MCF 10A (cell line): Measurements from ENCODE around the gene CADM4. TPM values are rescaled to one million over a fixed set of nuclear protein-coding genes. Genes with fewer than 3 reads are reported as not detected.
"Not testable (repeated sequence)": the region's sequence is repeated elsewhere in the genome, so short reads cannot be mapped to it uniquely, and the experiment has no call there.

ENCODE experiments used
- BruUV-seq: library from RNA; stranded (reverse); fragments of 400-500 nt; replicated peaks from 2 replicates; lab custom pipeline; 2021; lab: Mats Ljungman, UMichigan
- CTCF ChIA-PET: fragments of 300-600 bp; sonication (Branson Sonifier 250); formaldehyde crosslinking; extraction: SDS; loops from one replicate; lab custom pipeline; 2021; ENCODE audit warnings: antibody characterized with exemption, inconsistent platforms; lab: Yijun Ruan, JAX
- POLR2A ChIA-PET: fragments of 300-600, 350-650 bp; sonication (Branson Sonifier 250); formaldehyde crosslinking; extraction: SDS; loops from one replicate; lab custom pipeline; 2020; ENCODE audit warnings: antibody characterized with exemption, inconsistent platforms; lab: Yijun Ruan, JAX
- DNase-seq: peaks from one replicate; pipeline ENCODE4 v3.0.0-alpha.2; 2018; ENCODE audit not compliant: unreplicated experiment
- H3K27ac Mint-ChIP-seq: one replicate; pipeline ENCODE4 v1.8.0; 2022; ENCODE audit warnings: mild to moderate bottlenecking, low read depth, mixed read lengths; ENCODE audit not compliant: unreplicated experiment
- H3K27me3 Mint-ChIP-seq: one replicate; pipeline ENCODE4 v1.8.0; 2022; ENCODE audit warnings: mixed read lengths; ENCODE audit not compliant: insufficient read depth, unreplicated experiment
- H3K36me3 Mint-ChIP-seq: one replicate; pipeline ENCODE4 v1.8.0; 2022; ENCODE audit warnings: mild to moderate bottlenecking, moderate library complexity, mixed read lengths; ENCODE audit not compliant: insufficient read depth, unreplicated experiment
- H3K4me1 Mint-ChIP-seq: one replicate; pipeline ENCODE4 v1.8.0; 2022; ENCODE audit warnings: mixed read lengths; ENCODE audit not compliant: insufficient read depth, unreplicated experiment
- H3K4me3 Mint-ChIP-seq: one replicate; pipeline ENCODE4 v1.8.0; 2022; ENCODE audit warnings: mild to moderate bottlenecking, moderate library complexity, mixed read lengths; ENCODE audit not compliant: unreplicated experiment
- H3K9me3 Mint-ChIP-seq: one replicate; pipeline ENCODE4 v1.8.0; 2022; ENCODE audit warnings: mixed read lengths; ENCODE audit not compliant: unreplicated experiment
- intact Hi-C: fragments of 100-400 bp; cut with micrococcal nuclease; formaldehyde crosslinking; loops from 2 replicates; pipeline ENCODE4 v1.14.1; 2022
- total RNA-seq: library from RNA; stranded (reverse); gene quantifications from 2 replicates; pipeline ENCODE4 v1.2.3, GENCODE V29; 2022
- TF ChIP-seq, protein P1 (sequence below): fragments of 200-600 bp; IDR thresholded peaks from one replicate; pipeline ENCODE4 v1.8.0; 2022; ENCODE audit warnings: antibody characterized with exemption, mild to moderate bottlenecking; ENCODE audit not compliant: unreplicated experiment

The CADM4 gene
- total RNA-seq, 1 experiment from 2014 or later, result 3.2 TPM

DNA sequence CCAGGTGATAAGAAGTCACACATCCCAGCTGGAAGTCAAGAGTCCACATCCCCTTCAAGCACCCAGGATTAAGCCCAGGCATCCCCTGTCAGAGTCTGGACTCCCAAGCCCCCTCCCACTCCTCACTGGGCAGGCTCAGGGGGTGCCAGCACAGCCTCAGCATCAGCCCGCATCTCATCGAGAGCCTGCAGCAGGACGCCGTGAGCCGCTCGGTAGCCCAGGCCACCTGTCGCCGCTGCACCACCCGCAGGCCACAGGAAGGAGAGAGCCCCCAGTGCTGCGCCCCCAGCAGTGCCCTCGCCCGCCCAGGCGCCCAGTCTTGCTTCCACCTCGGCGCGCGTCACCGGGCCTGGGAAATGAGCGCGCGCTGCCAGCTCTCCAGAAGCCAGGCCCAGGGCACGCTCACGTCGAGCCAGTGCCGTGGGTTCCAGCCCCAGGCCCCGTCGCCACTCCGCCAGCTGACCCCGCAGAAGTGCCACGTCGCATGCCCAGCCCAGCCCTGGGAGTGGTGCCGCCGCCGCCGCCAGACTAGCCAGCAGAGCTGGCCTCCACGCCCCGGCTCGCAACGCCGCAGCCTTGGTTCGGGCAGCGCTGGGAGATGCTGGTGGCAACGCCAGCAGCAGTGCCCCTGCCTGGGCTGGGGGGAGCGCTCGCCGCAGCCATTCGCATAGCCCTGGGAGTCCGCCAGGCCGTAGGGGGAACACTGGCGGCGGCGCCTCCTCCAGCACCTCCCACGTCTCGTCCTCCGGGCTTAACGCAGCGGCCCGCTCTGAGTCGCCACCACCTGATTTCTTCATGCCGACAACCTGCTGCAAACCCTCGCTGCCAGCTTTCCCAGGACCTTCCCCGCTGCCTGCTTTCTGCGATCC lies 47.5 kb downstream of the CADM4 start:
- no peaks in the 10 kb centered on the region for H3K27me3 Mint-ChIP-seq
- no peak overlapping the region for H3K4me3 Mint-ChIP-seq
- no TSS peak for BruUV-seq
- peaks cover 10% of the 10 kb centered on the region for H3K4me1 Mint-ChIP-seq
- ChIA-PET CTCF (interaction anchor here (1.0 kb wide), 1 partner anchor 60 kb away, joined by 3 read pairs; no protein-coding TSS in a partner anchor), POLR2A (interaction anchor here (0.6 kb wide), 1 partner anchor 76 kb away, joined by 3 read pairs; no protein-coding TSS in a partner anchor)
- DNase-seq, result no peak
- intact Hi-C loops, result no loop called here
- H3K27ac Mint-ChIP-seq, result peak overlapping the region; percentile 52
- TF ChIP-seq, protein P1, sequence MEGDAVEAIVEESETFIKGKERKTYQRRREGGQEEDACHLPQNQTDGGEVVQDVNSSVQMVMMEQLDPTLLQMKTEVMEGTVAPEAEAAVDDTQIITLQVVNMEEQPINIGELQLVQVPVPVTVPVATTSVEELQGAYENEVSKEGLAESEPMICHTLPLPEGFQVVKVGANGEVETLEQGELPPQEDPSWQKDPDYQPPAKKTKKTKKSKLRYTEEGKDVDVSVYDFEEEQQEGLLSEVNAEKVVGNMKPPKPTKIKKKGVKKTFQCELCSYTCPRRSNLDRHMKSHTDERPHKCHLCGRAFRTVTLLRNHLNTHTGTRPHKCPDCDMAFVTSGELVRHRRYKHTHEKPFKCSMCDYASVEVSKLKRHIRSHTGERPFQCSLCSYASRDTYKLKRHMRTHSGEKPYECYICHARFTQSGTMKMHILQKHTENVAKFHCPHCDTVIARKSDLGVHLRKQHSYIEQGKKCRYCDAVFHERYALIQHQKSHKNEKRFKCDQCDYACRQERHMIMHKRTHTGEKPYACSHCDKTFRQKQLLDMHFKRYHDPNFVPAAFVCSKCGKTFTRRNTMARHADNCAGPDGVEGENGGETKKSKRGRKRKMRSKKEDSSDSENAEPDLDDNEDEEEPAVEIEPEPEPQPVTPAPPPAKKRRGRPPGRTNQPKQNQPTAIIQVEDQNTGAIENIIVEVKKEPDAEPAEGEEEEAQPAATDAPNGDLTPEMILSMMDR, result no peak
- peaks cover 44% of the 10 kb centered on the region for H3K36me3 Mint-ChIP-seq
- H3K9me3 Mint-ChIP-seq, result no peaks in the 10 kb centered on the region

DNA sequence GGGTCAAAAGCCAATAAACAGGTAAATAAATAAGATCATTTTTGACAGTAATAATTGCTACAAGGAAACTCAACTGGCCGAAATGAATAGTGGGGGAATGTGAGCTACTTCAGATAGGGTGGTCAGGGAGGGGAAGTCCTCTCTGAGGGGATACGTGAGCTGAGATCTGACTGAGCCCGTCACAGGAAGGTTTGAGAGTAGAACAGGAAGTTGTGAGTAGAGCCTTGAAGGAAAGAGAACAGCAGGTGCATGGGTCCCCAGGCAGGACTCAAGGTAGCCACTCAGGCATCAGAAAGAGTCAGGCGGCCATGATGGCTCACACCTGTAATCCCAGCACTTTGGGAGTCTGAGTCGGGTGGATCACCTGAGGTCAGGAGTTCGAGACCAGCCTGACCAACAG lies 50.0 kb downstream of the CADM4 start:
- no peak for DNase-seq
- H3K27ac Mint-ChIP-seq, result no peak overlapping the region
- TF ChIP-seq, protein P1, result no peak
- H3K4me3 Mint-ChIP-seq, result no peak overlapping the region
- intact Hi-C loops, result no loop called here
- no TSS peak for BruUV-seq
- ChIA-PET CTCF (interaction anchor here (1.1 to 1.2 kb wide), 2 partner anchors 19 to 189 kb away, joined by 3 to 5 read pairs; no protein-coding TSS in a partner anchor), POLR2A (interaction anchor here (1.1 kb wide), 1 partner anchor 12 kb away, joined by 3 read pairs; no protein-coding TSS in a partner anchor)
- H3K36me3 Mint-ChIP-seq, result peaks cover 44% of the 10 kb centered on the region
- H3K9me3 Mint-ChIP-seq, result no peaks in the 10 kb centered on the region
- H3K27me3 Mint-ChIP-seq, result no peaks in the 10 kb centered on the region
- peaks cover 10% of the 10 kb centered on the region for H3K4me1 Mint-ChIP-seq

DNA sequence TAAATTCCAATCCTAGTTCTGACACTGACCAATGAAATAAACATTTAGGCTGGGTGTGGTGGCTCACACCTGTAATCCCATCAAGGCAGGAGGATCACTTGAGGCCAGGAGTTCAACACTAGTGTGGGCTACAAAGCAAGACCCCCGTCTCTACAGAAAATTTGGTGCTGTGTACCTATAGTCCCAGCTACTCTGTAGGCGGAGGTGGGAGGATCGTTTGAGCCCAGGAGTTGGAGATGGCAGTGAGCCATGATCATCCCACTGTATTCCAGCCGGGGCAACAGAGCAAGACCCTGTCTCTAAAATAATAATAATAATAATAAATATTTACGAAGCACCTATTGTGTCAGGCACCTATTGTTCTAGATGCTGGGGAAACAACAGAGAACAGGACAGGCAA lies 50.4 kb downstream of the CADM4 start:
- no peaks in the 10 kb centered on the region for H3K27me3 Mint-ChIP-seq
- peaks cover 10% of the 10 kb centered on the region for H3K4me1 Mint-ChIP-seq
- no peak overlapping the region for H3K4me3 Mint-ChIP-seq
- H3K9me3 Mint-ChIP-seq, result no peaks in the 10 kb centered on the region
- ChIA-PET POLR2A (interaction anchor here (1.1 kb wide), 1 partner anchor 11 kb away, joined by 3 read pairs; no protein-coding TSS in a partner anchor), CTCF (interaction anchor here (1.1 to 1.2 kb wide), 2 partner anchors 18 to 189 kb away, joined by 3 to 5 read pairs; no protein-coding TSS in a partner anchor)
- H3K36me3 Mint-ChIP-seq, result peaks cover 44% of the 10 kb centered on the region
- TF ChIP-seq, protein P1, result no peak
- intact Hi-C loops, result no loop called here
- BruUV-seq, result no TSS peak
- H3K27ac Mint-ChIP-seq, result no peak overlapping the region
- DNase-seq, result no peak

DNA sequence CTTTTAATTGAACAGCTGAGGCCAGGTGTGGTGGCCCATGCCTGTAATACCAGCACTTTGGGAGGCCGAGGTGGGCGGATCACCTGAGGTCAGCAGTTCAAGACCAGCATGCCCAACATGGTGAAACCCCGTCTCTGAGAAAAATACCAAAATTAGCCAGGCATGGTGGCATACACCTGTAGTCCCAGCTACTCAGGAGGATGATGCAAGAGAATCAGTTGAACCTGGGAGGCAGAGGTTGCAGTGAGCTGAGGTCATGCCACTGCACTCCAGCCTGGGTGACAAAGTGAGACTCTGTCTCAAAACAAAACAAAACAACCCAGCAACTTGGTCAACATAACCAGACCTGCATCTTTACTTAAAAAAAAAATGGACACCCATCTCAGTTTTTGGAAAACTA lies 52.6 kb downstream of the CADM4 start:
- BruUV-seq, H3K9me3 Mint-ChIP-seq, H3K4me3 Mint-ChIP-seq, DNase-seq, CTCF ChIA-PET, H3K27ac Mint-ChIP-seq, H3K4me1 Mint-ChIP-seq, H3K27me3 Mint-ChIP-seq, intact Hi-C loops, POLR2A ChIA-PET: not testable (repeated sequence)
- H3K36me3 Mint-ChIP-seq, result peaks cover 30% of the 10 kb centered on the region
